Bronchial epithelial cell (primary cell): ENCODE results near the gene AGBL4. TPM values are rescaled to one million over a fixed set of nuclear protein-coding genes. Genes with fewer than 3 reads are reported as not detected.
A peak's percentile ranks its signal among the peaks of the same experiment; 100 is the strongest.

Experiments
- DNase-seq: peaks from one replicate; pipeline ENCODE4 v3.0.0-alpha.2; 2010; ENCODE audit warnings: low read depth
- FAIRE-seq: peaks from 2 replicates; lab custom pipeline; 2011; peaks lifted over from hg19 to GRCh38; lab: Jason Lieb, UNC
- H3K27me3 ChIP-seq: 2 replicates; pipeline ENCODE4 v1.5.1; 2011; ENCODE audit warnings: low read length; ENCODE audit not compliant: control insufficient read depth, insufficient read depth
- H3K36me3 ChIP-seq: 2 replicates; pipeline ENCODE4 v1.5.1; 2011; ENCODE audit warnings: low read length; ENCODE audit not compliant: control insufficient read depth, insufficient read depth
- H3K4me3 ChIP-seq: 2 replicates; pipeline ENCODE4 v1.5.1; 2011; ENCODE audit warnings: mild to moderate bottlenecking, low read depth, low read length, control low read depth
- CTCF ChIP-seq: IDR thresholded peaks from 2 replicates; pipeline ENCODE4 v1.5.1; 2011; ENCODE audit warnings: mild to moderate bottlenecking, moderate library complexity, low read length, control low read depth, inconsistent platforms; ENCODE audit not compliant: insufficient read depth, severe bottlenecking
- total RNA-seq: library from RNA; depleted of rRNA; stranded (reverse); fragments of >200 nt; gene quantifications from 2 replicates; pipeline ENCODE4 v1.2.1, GENCODE V29; 2014

AGBL4 gene
- total RNA-seq, 1 donor from 2014 or later = not detected

GRCh38 chr1:48591181-48591580, 1432.6 kb downstream of the AGBL4 start:
- Histone ChIP-seq H3K36me3 (no peaks in the 10 kb centered on the region), H3K4me3 (no peak overlapping the region), H3K27me3 (no peaks in the 10 kb centered on the region)
- FAIRE-seq (no peak), DNase-seq (peak; percentile 58)
- TF ChIP-seq CTCF = no peak

GRCh38 chr1:48588061-48588460, 1435.7 kb downstream of the AGBL4 start:
- DNase-seq (peak; percentile 12), FAIRE-seq (no peak)
- Histone ChIP-seq H3K27me3 (no peaks in the 10 kb centered on the region), H3K36me3 (no peaks in the 10 kb centered on the region), H3K4me3 (no peak overlapping the region)
- TF ChIP-seq CTCF = no peak

GRCh38 chr1:48582408-48582807, 1441.3 kb downstream of the AGBL4 start:
- Histone ChIP-seq H3K27me3 (no peaks in the 10 kb centered on the region), H3K36me3 (no peaks in the 10 kb centered on the region), H3K4me3 (no peak overlapping the region)
- TF ChIP-seq CTCF = no peak
- FAIRE-seq = no peak
- peak; percentile 58 for DNase-seq

- no peak for TF ChIP-seq CTCF
- DNase-seq = no peak
- FAIRE-seq = no peak
- H3K36me3 ChIP-seq = no peaks in the 10 kb centered on the region
- no peak overlapping the region for H3K4me3 ChIP-seq
- no peaks in the 10 kb centered on the region for H3K27me3 ChIP-seq
These were observed 1442.5 kb downstream of the AGBL4 start for GRCh38 chr1:48581270-48581669.

- no peak for TF ChIP-seq CTCF
- DNase-seq (no peak), FAIRE-seq (no peak)
- no peak overlapping the region for H3K4me3 ChIP-seq
- no peaks in the 10 kb centered on the region for H3K36me3 ChIP-seq
- H3K27me3 ChIP-seq = no peaks in the 10 kb centered on the region
These were observed 1447.2 kb downstream of the AGBL4 start for GRCh38 chr1:48576565-48576964.

- H3K36me3 ChIP-seq = no peaks in the 10 kb centered on the region
- H3K4me3 ChIP-seq = no peak overlapping the region
- FAIRE-seq (peak; percentile 13), DNase-seq (peak; percentile 57)
- TF ChIP-seq CTCF = peak; percentile 88
- H3K27me3 ChIP-seq = no peaks in the 10 kb centered on the region
These were observed 1451.0 kb downstream of the AGBL4 start for GRCh38 chr1:48572646-48573258.
